OCI-LY7 (cell line): ENCODE results near the gene PMS2. TPM values are rescaled to one million over a fixed set of nuclear protein-coding genes. Genes with fewer than 3 reads are reported as not detected.

ENCODE experiments used
- BruUV-seq: library from RNA; stranded (reverse); fragments of 400-500 nt; replicated peaks from 2 replicates; lab custom pipeline; 2021; lab: Mats Ljungman, UMichigan
- CTCF ChIA-PET: fragments of 300-600 bp; sonication (Branson Sonifier 250); formaldehyde crosslinking; loops from one replicate; lab custom pipeline; 2022; ENCODE audit warnings: antibody characterized with exemption; ENCODE audit not compliant: unreplicated experiment; lab: Charles Lee
- POLR2A ChIA-PET: fragments of 300-600 bp; sonication (Branson Sonifier 250); formaldehyde crosslinking; loops from one replicate; lab custom pipeline; 2022; ENCODE audit warnings: antibody characterized with exemption; lab: Charles Lee
- DNase-seq: peaks from one replicate; pipeline ENCODE4 v3.0.0-alpha.2; 2015; ENCODE audit warnings: low spot score
- H2AFZ ChIP-seq: fragments of 200-600 bp; sonication (generic), shearing (Covaris generic); 2 replicates; pipeline ENCODE4 v1.6.1; 2014; ENCODE audit warnings: mild to moderate bottlenecking, antibody characterized with exemption, low read length, moderate library complexity
- H3K27ac ChIP-seq: fragments of 200-600 bp; sonication (generic); 2 replicates; pipeline ENCODE4 v1.5.1; 2014; ENCODE audit warnings: mixed run types, low read depth, mild to moderate bottlenecking, moderate library complexity, low read length, inconsistent platforms; ENCODE audit not compliant: poor library complexity, severe bottlenecking
- H3K36me3 ChIP-seq: fragments of 200-600 bp; sonication (generic); 2 replicates; pipeline ENCODE4 v1.6.1; 2014; ENCODE audit warnings: mild to moderate bottlenecking, antibody characterized with exemption, low read length, moderate library complexity, mixed read lengths; ENCODE audit not compliant: insufficient read depth
- H3K4me1 ChIP-seq: fragments of 200-600 bp; sonication (generic); 2 replicates; pipeline ENCODE4 v1.5.1; 2014; ENCODE audit warnings: mild to moderate bottlenecking, low read length; ENCODE audit not compliant: insufficient read depth, poor library complexity, severe bottlenecking
- H3K4me2 ChIP-seq: fragments of 200-600 bp; sonication (generic); 2 replicates; pipeline ENCODE4 v1.6.1; 2014; ENCODE audit warnings: mild to moderate bottlenecking, low read length
- H3K4me3 ChIP-seq: fragments of 200-600 bp; sonication (generic); 2 replicates; pipeline ENCODE4 v1.5.1; 2014; ENCODE audit warnings: mild to moderate bottlenecking, low read depth, low read length; ENCODE audit not compliant: poor library complexity, severe bottlenecking
- H3K79me2 ChIP-seq: fragments of 200-600 bp; sonication (generic); 2 replicates; pipeline ENCODE4 v1.6.1; 2016; ENCODE audit warnings: low read depth, mild to moderate bottlenecking, low read length, moderate library complexity, mixed read lengths; ENCODE audit not compliant: insufficient read depth
- H3K9me2 ChIP-seq: fragments of 200-600 bp; sonication (generic); 2 replicates; pipeline ENCODE4 v1.6.1; 2016; ENCODE audit warnings: mild to moderate bottlenecking, low read length, mixed read lengths; ENCODE audit not compliant: insufficient read depth
- H3K9me3 ChIP-seq: fragments of 200-600 bp; sonication (generic); 2 replicates; pipeline ENCODE4 v1.6.1; 2014; ENCODE audit warnings: mild to moderate bottlenecking, mixed run types, low read length, mixed read lengths
- H4K20me1 ChIP-seq: fragments of 200-600 bp; sonication (generic); 2 replicates; pipeline ENCODE4 v1.6.1; 2014; ENCODE audit warnings: mild to moderate bottlenecking, antibody characterized with exemption, low read length, moderate library complexity, mixed read lengths; ENCODE audit not compliant: insufficient read depth
- CTCF ChIP-seq: fragments of 200-600 bp; sonication (generic); conservative IDR thresholded peaks from 2 replicates; pipeline ENCODE4 v1.5.1; 2014; ENCODE audit warnings: mild to moderate bottlenecking, antibody characterized with exemption, low read length, moderate library complexity, mixed read lengths
- EZH2phosphoT487 ChIP-seq: fragments of 200-600 bp; sonication (generic); IDR thresholded peaks from 2 replicates; pipeline ENCODE4 v1.6.1; 2018; ENCODE audit warnings: low read depth, borderline replicate concordance, mild to moderate bottlenecking, mixed run types, antibody characterized with exemption, low read length, moderate library complexity, mixed read lengths
- intact Hi-C: fragments of 100-400 bp; cut with micrococcal nuclease; formaldehyde crosslinking; loops from one replicate; pipeline ENCODE4 v1.10.0; 2022; ENCODE audit not compliant: unreplicated experiment
- total RNA-seq, 2 experiments: library from RNA; depleted of rRNA in 1 of 2; stranded (reverse); fragments of >200 nt in 1 of 2; shearing (Covaris generic) in 1 of 2; gene quantifications; 2 replicates each; pipeline ENCODE4 v1.2.3, GENCODE V29; 2014 to 2022

The PMS2 gene
- total RNA-seq, 2 experiments from 2014 or later = 22.9 to 37.1 TPM

DNA sequence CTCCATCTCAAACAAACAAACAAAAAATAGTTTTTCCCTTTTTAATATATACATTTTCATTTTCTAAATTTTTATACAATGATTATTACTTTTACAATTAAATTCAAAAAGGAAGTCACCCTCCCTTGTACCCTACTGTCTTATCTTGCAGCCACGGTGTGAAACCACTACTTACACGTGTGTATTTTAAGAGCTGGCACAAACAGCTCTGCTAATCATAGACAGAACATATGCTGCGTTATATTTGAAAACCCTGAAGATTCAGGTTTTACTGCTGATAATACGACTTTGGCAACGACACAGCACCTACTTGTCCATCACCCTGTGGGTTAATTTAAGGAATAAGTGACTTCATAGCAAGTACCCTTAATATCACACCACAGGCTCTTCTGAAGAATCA, 23.3 kb upstream of the PMS2 start:
- no peaks in the 10 kb centered on the region for H3K4me1 ChIP-seq
- TF ChIP-seq EZH2phosphoT487 (no peak), CTCF (no peak)
- no peak overlapping the region for H2AFZ ChIP-seq
- H3K27ac ChIP-seq = no peak overlapping the region
- BruUV-seq = no TSS peak
- ChIA-PET POLR2A (interaction anchor here (0.8 to 0.9 kb wide), 2 partner anchors 8 to 103 kb away, joined by 3 read pairs; no protein-coding TSS in a partner anchor), CTCF (no interaction called here)
- H3K4me2 ChIP-seq = no peak overlapping the region
- H3K79me2 ChIP-seq = no peaks in the 10 kb centered on the region
- H4K20me1 ChIP-seq = no peaks in the 10 kb centered on the region
- DNase-seq = no peak
- intact Hi-C loops = no loop called here
- no peaks in the 10 kb centered on the region for H3K9me2 ChIP-seq
- H3K36me3 ChIP-seq = peaks cover 86% of the 10 kb centered on the region
- H3K9me3 ChIP-seq = no peaks in the 10 kb centered on the region
- no peak overlapping the region for H3K4me3 ChIP-seq

GRCh38 chr7:6031567-6031966, 22.7 kb upstream of the PMS2 start:
- H3K4me1 ChIP-seq = peaks cover 4% of the 10 kb centered on the region
- intact Hi-C loops = no loop called here
- H3K27ac ChIP-seq = no peak overlapping the region
- peaks cover 86% of the 10 kb centered on the region for H3K36me3 ChIP-seq
- H3K79me2 ChIP-seq = no peaks in the 10 kb centered on the region
- no peak for DNase-seq
- H3K4me2 ChIP-seq = no peak overlapping the region
- POLR2A ChIA-PET = interaction anchor here (0.9 to 1.1 kb wide), 2 partner anchors 19 to 104 kb away, joined by 3 to 5 read pairs; no protein-coding TSS in a partner anchor
- H4K20me1 ChIP-seq = no peaks in the 10 kb centered on the region
- H2AFZ ChIP-seq = no peak overlapping the region
- CTCF ChIA-PET = no interaction called here
- TF ChIP-seq EZH2phosphoT487 = no peak
- TF ChIP-seq CTCF = no peak
- no peaks in the 10 kb centered on the region for H3K9me2 ChIP-seq
- H3K4me3 ChIP-seq = no peak overlapping the region
- H3K9me3 ChIP-seq = no peaks in the 10 kb centered on the region
- BruUV-seq = no TSS peak

GRCh38 chr7:6030988-6031387, 22.1 kb upstream of the PMS2 start, which contains the start of gene ANKRD61:
Gene ANKRD61, plus strand, starts transcription at chr7:6031376. Its CDS starts 0 bp downstream, at chr7:6031376.
- H3K4me1 ChIP-seq = peaks cover 10% of the 10 kb centered on the region
- H2AFZ ChIP-seq = no peak within 1 kb of the TSS
- H3K27ac ChIP-seq = no peak within 1 kb of the TSS
- no peaks in the 10 kb centered on the region for H3K79me2 ChIP-seq
- H3K9me3 ChIP-seq = no peaks in the 10 kb centered on the region
- ChIA-PET POLR2A (interaction anchor here (1.1 kb wide), 1 partner anchor 20 kb away, joined by 5 read pairs; no protein-coding TSS in a partner anchor), CTCF (no interaction called here)
- BruUV-seq = no TSS peak
- H3K4me3 ChIP-seq = no peak within 1 kb of the TSS
- no peaks in the 10 kb centered on the region for H4K20me1 ChIP-seq
- H3K4me2 ChIP-seq = no peak within 1 kb of the TSS
- no peaks in the 10 kb centered on the region for H3K9me2 ChIP-seq
- no peak for DNase-seq
- TF ChIP-seq CTCF = no peak
- no peak for TF ChIP-seq EZH2phosphoT487
- intact Hi-C loops = no loop called here
- peaks cover 86% of the 10 kb centered on the region for H3K36me3 ChIP-seq
